SK-N-DZ (cell line): ENCODE data around the gene MRPS23.

Source experiments
- DNase-seq: peaks from one replicate; pipeline ENCODE4 v3.0.0-alpha.2; 2015; ENCODE audit warnings: low spot score
- small RNA-seq, 2 experiments: library from RNA; depleted of rRNA; stranded (forward); fragments of <200 nt; gene quantifications; one replicate each; pipeline ENCODE3, GENCODE V24; 2014

Gene MRPS23

DNA sequence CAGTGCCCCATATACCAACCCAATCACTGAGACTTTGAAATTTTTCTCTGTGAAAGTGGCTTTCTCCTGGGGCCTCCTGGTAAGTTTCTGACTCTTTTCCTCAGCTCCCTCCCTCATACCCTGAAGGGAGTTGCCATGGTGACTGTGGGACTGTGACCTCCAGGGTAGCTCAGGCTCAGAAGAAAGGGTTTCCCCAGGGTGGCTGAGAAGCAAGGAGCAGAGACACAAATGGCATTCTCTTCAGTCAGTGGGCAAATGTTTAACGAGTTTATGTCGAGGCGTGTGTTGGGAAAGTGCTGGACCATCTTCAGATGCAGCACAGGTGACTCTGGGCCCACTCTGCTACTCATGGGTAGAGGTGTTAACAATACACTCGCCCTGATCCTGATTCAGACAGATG lies 46.8 kb downstream of the MRPS23 start:
- DNase-seq = no peak

DNA sequence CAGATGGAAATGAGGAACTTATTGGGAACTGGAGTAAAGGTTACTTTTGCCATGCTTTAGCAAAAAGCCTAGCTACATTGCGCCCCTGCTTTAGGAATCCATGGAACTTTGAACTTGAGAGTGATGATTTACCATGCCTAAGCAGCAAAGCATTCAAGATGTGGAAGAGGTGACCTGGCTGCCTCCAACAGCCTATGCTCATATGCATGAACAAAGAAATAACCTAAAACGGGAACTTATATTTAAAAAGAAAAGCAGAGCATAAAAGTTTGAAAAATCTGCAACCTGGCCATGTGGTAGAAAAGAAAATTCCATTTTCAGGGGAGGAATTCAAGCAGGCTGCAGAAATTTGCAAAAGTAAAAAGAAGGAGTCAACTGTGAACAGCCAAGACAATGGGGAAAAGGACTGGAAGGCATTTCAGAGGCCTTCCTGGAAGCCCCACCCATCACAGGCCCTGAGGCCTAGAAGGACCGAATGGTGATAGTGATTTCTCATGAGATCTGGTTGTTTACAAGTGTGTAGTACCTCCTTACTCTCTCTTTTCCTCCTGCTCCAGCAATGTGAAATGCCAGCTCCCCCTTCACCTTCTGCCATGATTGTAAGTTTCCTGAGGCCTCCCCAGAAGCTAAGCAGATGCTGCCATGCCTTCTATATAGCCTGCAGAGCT lies 48.7 kb downstream of the MRPS23 start:
- no peak for DNase-seq

- no peak for DNase-seq
Observed at GRCh38 chr17:57794841-57795240, 55.0 kb downstream of the MRPS23 start.

- no peak for DNase-seq
Observed at GRCh38 chr17:57788725-57789124, 61.1 kb downstream of the MRPS23 start.

GRCh38 chr17:57785022-57785421 lies 64.8 kb downstream of the MRPS23 start:
- no peak for DNase-seq

Small RNA genes within 50 kb of the gene (small RNA-seq; reads per million reads assigned to genes)
- 0.05 to 0.71 reads per million in 2 experiments for gene RN7SKP94
